Ammon's horn (tissue), 1 donor: ENCODE results near the gene CRBN.

ENCODE experiments used
- DNase-seq: peaks from one replicate; pipeline ENCODE4 v3.0.0-alpha.2; 2016; ENCODE audit warnings: low spot score

The CRBN gene

DNA sequence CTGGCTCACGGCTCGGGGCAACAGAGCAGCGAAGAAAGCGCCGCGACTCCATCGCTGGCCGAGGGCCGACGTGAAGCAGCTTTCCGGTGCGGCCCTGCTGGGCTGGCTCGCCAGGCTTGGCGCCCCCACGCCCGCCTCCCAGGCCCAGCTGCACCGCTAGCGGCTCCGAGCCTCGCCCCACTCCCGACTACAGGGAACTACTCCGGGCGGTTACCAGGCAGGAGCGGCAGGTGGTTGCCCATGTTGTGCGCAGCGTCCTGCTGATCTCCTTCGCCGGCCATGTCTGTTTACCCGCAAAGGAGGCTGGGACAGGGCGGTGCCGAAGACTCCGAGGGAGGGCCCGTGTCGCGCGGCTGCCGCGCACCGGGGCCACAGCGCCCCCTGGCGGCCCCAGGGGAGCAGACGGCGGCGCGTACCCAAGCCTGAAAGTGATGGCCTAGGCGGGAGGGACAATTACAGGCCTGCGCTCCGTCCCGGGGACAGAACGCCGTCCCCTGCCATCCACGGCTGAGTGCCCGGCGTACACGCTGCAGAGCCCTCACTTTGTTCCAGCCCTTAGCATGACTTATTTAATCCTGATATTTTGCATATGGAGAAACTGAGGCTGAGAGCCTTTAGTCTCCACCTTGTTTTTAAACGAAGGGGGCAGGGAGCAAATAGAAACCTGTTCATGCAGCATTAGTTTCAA is at the start of gene CRBN:
CRBN (minus strand) TSS at position 285 of the 688 bp plus-strand sequence; CDS start at position 281, 4 bp downstream.
- DNase-seq, result peak; percentile 93

DNA sequence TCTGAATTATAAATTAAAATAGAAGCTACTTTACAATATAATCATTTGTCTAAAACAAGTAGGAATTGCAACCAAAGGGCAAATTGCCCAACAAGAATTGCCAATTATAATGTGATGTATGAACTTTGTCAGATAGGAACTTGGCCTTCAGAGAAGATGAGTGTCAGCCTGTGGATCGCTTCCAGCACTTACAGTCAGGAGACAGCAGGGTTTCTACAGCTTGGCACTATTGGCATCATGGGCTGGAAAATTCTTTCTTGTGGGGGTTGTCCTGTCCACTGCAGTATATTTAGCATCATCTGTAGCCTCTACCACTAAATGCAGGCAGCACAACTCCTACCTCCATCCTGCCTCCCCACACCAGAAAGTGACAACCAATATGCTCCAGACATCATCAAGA is 48.1 kb upstream of the CRBN start:
- DNase-seq, result no peak

DNA sequence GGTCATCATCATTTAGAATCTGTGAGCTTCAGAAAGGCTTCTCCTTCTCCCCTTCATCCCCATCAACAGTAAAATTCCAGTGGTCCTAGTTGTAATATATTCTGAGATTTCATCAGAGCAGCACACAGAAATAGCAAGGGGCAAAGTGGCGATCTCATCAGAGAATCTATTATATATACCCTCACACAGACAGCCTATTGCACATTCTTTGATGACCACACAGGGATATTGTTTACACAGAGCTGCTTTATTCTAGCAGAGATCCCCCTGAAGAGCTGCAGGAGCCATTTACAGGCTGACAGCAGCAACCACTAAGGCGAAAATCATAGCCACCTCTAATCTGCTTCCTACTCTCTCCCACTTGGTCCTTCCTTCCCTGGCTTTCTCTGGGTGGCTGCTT is 42.0 kb upstream of the CRBN start:
- no peak for DNase-seq

DNA sequence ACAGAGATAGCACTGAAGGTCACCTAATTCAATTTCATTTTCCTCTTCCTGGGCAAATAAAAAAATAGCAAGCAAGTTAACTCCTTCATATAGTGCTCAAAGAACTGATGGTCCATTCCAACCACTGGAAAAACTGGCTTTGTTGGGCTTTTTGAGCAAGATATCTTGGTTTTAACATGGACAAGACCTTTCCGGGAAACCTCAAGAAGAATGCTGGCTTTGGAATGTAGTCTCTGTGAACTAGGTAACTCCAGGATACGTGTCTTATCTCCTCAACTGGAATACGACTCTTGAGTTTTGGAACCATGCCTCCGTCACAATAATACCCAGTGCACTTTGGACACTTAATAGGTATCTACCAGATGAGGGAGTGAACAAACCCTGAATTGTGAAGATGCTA is 36.9 kb upstream of the CRBN start:
- no peak for DNase-seq

DNA sequence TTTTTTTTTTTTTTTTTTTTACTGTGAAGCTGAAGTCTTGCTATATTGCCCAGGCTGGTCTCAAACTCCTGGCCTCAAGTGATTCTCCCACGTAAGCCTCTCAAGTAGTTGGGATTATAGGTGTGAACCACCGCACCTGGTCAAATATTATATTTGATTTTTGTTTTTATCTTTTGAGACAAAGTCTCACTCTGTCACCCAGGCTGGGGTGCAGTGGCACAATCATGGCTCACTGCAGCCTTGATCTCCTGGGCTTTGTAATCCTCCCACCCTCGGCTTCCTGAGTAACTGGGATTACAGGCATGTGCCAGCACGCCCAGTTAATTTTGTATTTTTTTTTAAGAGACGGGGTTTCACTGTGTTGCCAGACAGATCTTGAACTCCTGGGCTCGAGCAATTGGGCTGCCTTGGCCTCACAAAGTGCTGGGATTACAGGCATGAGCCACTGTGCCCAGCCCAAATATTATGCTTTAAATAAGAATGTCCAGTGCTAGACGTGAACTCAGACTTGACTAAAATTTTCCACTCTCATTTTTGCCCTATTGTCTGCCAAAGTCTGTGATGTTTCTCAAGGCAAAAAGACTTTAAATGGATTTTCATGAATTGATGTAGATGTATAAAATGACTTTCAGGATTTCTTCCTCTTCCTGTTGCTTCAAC is 33.4 kb upstream of the CRBN start:
- DNase-seq, result no peak

DNA sequence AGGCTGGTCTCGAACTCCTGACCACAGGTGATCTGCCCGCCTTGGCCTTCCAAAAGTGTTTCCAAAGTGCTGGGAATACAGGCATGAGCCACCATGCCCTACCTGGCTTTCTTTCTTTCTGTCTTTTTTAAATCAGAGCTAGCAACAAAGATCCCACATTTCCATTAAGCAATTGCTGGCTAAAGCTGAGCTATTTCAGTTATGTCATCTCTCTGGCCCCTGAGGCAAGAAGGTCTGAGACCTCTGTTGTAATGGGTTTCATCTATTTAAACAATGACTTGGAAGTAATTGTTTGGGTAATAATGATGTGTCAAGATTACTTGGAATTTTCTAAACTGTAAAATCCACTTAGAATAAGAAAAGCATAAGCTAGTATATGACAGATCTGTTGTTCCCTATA is 30.2 kb upstream of the CRBN start:
- no peak for DNase-seq

DNA sequence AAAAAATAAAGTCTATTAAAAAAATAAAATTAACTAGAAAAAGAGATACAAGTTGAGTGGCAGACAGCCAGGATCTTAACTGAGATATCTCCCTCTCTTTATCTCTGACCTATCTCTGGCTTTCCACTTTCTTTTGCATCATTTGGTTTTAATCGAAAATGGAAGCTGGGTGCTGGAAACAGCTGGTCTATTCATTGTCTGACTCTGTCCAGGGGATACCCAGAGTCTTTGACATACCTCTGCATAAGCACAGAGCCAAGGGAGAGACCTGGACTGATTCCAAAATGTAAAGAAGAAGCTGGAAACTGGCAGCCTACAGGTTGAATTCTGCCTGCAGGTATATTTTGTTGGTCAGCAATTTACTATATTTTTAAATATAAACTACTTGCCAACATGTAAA is 29.6 kb upstream of the CRBN start:
- no peak for DNase-seq

DNA sequence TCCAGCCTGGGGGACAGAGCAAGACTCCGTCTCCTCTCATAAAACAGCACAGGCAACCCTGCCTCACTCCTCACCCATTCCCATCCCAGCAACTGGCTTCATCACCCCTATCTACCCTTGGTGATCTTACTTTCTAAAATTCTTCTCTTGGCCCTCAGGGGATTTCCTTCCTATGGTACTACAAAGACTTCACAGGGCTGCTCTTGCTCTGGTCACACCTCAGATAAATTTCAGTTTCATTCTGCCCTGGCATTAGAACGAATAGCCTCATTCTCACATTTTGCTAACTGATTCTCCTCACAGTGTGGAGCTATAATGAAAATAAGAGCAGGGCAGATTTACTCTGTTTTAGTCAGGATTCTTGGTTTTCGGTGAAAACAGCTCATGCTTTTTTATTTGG is 22.1 kb upstream of the CRBN start:
- no peak for DNase-seq

DNA sequence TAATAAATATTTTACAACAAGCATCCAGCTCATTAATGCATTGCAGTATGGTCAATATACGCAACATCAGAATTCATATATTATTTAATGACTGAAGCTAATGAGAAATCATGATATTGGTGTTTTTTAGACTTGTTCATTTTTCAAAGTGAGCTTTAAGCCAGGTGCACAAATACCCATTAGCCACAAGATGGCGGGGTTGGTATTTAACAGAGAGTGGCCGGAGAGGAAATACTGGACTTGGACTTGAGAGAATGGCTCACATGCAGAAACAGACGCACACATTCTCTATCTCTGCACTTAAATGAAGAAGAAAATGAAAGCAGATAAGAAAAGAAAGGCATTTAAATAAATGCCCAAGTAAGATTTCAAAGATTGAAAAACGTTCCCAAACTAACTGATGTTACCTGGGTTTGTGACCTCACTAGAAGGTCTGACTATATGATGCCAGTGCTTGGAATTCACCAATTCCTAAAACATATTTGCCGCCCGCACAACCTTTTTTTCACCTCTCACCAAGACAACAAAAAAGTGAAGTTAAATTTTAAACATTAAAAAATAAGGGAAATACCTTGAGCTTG is 21.2 kb upstream of the CRBN start:
- DNase-seq, result peak; percentile 81

DNA sequence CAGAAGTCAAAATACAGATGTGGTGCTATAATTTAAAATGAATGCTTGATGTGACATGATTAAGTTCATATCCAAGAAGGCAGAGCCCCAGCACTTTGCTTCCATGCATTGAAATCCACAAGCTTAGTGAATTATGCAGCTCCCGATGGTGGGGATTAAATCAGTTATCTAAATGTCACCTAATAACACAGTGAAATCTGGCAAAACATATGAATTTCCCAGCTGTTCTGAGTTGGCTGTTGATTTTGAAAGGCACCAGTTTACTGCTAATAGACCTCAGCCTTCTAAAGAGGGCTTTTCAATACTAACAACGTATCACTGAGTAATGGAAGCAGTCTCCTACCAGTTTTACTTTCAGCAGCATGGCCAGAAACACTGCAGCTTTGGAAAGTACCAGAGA is 19.8 kb upstream of the CRBN start:
- DNase-seq, result no peak

DNA sequence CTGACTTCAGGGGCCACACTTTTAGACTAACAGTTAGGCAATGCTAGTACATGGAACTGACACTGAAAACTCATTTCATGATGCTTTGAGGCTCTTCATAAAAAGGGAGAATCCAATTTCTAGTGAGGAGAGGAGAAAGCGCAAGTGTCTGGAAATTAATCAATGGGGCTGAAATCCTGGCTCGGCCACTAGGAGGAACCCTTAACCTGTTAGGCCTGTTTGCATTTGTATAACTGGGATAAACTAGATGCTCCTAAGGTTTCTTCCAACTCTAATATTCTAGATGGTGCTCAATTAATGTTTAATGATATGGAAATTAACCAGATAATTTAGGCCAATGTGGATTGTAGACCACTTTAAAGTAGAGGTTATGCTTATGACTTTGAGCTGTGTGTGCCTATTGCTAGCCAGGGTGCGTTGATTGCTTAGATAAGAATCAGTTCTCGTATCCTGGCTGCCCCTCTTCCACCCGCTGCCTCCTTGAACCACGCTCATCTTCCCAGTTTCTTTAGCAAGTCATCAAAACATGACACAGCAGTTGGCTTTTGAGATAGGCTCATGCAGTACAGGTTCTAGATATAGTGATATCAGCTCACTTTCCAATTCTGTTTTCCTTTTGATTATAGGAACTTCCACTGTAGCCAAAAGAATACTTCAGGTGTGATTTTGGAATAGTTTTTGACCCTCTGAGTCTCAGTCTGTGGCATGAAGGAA is 16.8 kb upstream of the CRBN start:
- no peak for DNase-seq

DNA sequence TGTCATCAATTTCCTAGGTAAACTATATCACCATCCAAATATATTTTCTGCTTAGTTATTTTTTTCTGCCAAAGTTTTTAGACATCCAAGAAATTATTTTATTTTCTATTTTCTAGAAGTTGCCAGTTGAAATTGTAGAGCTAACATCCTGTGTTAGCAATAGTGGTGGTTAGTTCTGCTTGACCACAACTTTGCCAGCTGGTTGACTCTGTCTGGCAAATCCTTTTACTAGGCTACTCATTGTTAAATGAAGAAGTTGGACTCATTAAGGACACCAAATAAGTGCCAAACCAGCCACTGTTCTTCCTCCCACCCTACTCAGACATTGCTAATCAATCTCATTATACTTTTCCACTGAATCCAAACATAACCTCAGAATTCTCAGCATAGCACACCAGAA is 15.4 kb upstream of the CRBN start:
- DNase-seq, result no peak

DNA sequence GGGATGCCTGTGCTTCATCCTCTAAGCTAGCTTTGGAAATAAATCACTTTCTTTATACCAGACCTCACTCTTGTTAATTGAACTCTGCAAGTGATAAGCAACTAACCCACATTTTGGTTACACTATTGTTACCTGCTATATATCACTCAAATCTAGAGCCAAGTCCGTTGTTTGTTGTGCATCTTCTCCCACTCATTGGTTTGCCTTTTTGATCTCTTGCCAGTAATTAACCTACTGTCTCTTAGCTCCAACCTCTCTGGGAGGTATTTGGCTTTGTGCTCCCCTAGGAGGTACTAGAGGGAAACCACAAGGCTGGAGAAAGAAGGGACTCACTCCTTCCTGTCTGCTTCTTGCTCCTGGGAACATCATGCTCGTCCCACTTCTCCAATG is 12.8 kb upstream of the CRBN start:
- DNase-seq, result no peak

DNA sequence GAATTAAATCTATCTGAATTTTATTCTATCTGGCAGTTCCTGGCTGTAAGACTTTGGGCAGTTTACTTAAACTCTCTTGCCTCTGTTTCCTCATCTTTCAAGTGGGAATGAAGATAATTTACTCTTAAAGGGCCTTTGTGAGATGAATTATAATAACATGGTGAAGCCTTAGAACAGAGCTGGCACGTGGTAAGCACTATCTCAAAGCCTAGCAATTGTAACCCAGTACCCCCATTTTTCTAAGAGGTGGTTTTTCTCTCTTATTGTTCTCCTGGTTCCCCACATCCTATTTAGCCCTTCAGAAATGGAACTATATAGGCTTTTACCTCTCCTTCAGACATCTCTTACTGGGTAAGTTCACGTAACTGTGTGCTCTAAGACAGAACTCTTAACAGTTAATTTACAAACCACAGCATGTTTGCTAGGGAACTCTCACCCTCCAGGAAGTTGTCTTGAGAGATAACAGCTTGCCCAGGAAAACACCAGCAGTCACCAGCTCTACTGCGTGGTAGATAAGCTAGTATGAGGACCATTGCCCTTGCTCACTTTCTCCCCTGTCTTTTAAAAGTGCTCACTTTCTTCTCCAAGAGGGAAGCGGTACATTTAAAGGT is 12.3 kb upstream of the CRBN start:
- DNase-seq, result no peak

DNA sequence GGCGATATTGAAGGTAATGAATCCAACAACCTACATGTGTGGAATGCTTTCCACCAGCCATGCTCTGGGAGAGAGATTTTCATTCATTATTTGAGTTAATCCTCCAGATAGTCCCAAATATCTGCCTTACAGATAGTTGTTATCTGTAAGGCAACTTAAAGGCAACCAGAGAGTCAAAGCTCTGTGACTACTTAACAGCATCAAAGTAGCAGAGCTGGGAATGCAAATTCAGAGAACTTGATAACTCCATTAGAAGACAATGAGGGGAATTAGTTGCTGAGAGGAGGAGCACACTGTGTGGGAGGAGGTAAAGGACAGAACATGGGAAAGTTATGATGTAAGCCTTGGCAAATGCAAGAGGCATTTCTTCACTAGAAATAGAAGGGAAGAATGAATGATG is 10.5 kb upstream of the CRBN start:
- no peak for DNase-seq

DNA sequence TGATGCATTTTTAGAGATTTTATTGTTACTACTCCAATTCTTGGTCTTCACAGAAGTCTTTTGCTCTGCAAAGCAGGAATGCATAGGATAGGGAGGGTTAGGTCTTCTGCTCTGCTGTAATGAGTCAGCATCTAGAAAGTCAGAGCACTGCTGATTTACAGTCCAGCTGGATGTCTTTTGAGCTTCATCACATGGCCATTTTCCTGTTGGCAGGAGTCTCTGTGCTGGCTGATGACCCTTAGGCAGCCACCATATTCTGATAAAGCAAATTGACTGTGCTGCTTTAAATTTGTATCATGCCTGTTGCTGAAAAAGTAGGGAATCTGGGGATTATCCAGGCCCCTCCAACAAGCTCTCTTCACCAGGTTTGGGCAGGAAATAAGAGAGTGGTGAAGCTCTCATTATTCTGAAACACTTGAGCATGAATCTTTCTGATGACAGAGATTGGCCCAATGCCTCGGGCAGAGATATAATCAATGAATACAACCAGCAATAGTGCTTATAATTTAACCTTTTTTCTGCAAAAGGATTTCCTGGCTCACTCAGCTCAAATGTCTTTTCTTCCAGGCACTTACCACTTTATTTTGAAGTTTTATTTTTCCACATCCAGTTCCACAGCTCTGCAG is 9.7 kb upstream of the CRBN start:
- no peak for DNase-seq

DNA sequence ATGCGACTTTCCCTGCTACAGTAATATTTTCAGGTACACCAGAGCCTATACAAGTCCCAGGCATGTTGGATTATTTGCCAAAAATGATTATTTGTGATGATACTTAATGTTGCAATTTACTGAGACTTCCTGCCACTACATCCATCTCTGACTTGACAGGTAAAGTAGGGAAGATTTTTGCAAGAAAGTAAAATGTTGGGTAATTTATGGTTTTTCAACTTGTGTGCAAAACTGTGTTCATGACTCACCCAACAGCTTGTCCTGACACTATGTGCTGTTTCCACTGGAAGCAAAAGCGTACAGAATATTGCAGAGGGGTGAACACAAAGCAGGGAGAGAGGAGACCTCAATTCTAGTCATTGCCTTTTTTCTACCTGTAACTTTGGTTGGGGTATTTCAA is 5.4 kb upstream of the CRBN start:
- DNase-seq, result no peak

DNA sequence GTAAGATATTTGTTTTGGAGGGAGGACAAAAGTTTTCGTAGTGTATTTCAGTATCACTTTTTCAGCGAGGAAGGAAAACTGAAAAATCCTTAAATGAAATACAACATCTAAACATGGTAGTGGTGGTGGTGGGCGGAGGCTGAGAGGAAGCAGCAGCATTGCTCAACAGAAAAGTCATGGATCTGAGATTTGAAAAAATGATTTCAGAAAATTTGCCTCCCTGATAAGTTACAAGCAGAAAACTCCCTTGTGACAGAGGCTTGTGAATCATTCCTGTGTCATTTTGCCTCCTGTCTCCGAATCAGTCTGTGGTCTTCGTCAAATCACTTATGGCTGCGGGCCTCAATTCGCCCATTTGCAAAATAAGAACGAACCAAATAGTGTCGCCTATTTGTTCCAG is 965 bp upstream of the CRBN start:
- DNase-seq, result peak; percentile 10

DNA sequence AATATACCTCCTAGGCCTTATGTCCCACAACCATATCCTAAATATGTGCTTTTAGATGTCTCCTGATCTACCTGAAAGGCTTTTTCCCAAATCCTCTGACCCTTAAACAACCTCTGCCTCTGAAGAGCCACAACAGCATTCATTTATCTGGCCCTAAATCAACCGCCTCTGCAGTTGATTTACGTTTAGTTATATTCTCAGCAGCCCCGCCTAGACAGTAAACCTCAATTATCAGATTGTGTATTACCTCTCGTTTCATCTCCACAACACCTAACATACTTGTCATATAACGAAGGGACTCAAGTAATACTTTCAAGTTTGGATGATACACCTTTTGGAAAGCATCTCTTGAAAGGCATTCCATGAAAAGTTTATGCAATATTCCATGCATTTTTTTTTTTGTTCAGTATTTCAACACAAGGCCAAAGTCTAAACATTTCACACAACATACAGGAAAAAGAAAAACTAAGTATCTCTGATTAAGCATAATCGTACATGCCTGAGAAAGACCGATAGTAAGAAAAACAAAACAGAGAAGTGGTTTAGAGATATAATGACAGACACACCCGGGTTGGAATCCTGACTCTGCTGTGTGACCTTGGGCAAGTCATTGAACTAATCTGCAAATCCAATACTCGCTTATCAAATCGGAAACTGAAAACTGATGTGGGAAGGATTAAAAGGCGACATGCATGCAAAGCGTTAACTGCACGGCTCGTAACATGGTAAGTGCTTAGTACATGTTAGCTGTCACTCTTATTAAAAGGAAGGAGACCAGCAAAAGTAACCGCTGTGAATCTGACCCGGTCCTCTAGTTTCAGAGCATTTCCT is 778 bp downstream of the CRBN start:
- no peak for DNase-seq

DNA sequence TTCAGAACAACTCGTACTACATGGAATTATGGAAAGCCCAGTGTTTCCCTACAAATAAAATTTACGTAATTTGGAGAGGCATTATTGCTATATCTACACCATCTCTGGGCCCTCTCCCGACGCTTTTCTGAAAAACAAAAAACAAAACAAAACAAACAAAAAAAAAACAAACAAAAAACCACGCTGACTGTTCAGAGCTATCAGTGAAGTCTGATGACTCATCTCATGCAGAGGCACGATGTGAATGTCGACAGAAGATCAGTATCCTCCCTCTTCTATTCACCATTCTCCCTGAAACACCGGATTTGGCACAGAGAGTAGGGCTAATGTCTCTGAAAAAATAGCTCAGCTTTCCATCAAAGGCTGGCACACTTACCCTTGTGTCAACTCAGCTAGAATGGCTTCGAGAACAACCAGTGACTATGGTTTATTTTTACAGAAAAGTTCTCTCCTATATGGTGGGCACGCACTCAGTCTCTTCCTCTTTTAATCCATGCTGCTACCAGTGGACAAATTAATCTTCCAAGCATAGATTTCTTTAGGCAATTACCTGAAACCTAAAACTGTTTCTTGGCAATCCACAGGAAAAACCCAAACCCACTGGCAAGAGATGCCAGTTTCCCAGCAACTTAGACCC is 1.5 kb downstream of the CRBN start:
- peak; percentile 34 for DNase-seq

DNA sequence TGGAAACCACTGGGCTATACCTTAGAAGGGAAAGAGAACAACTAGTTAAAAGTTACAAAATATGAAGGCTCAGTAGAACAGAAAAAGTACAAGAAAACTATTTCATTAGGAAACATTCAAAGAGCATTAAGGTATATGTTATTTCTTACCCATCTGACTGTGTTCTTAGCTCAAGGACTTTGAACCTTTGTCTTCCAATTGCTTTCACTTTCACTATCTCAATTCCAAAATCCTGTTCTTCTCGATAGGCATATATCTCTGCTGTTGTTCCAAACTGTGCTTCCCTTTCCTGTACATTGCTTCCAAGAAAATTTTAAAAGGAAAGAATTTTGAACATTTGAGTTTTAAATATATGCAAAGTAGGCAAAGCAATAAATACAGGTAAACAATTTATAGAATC is 6.9 kb downstream of the CRBN start:
- DNase-seq, result no peak
